GM19467 (cell line): ENCODE data around the gene IL22RA1.

Source experiments
- ATAC-seq: cut with Tn5 transposase; IDR thresholded peaks from one replicate; pipeline ENCODE4 v1.9.1; 2021; ENCODE audit warnings: mild to moderate bottlenecking, moderate library complexity; ENCODE audit not compliant: unreplicated experiment

The IL22RA1 gene

DNA sequence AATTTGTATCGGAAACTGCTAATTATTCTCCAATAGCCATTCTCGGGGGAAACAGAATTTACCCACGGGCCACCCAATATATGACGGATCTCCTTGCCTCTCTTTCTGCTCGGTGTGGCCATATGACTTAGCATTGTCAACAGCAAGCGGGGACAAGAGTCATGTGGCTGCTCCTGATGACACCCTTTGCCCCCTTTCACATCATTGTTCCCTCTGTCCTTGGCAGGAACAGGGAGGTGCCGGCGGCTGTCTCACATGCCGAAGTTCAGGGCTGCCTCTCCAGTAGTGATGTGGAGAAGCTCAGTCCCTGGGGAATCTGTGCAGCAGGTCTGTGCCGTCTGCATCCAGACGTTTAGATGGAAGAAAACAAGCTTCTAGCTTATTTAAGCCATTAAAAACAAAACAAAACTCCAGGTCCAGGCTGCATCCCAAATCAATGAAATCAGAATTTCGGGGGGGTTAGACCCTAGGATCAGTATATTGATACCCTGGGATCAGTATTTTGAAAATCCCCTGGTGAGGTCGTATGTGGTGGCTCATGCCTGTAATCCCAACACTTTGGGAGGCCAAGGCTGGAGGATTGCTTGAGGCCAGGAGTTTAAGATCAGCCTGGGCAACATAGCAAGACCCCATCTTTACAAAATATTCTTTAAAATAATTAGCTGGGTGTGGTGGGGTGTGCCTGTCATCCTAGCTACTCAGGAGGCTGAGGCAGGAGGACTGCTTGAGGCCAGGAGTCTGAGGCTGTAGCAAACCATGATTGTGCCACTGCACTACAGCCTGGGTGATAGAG lies 41.8 kb downstream of the IL22RA1 start:
- no peak for ATAC-seq

DNA sequence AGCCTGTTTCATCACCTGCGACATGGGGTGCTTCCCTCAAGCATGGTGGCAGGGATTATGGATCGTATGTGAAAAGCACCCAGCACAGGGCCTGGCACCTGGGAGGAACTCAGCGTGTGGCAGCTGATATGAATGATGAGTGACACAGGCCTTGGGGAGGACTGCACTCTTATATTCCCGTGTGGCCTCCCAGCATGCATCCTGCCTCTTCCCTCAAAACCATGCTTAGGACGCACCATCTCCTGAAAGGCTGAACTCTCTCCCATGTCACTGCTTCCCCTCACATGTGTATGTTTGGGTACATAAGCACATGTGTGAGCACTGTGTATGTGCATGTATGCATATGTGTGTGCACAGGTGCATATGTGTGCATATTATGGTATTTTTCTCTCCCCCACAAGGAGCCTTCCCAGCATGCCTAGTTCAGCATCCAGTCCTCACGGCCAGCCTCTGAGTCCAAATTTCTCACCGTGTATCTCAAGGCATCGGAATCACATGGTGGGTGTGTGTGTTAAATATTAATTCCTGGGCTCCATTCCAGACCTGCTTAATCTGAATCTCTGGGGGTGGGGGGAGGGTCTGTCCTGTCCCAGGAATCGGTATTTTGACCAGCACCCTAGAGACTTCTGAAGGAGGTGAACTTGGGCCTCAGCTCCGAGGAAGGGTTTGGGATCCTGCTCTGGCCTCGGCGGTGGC lies 43.8 kb downstream of the IL22RA1 start:
- ATAC-seq = no peak

DNA sequence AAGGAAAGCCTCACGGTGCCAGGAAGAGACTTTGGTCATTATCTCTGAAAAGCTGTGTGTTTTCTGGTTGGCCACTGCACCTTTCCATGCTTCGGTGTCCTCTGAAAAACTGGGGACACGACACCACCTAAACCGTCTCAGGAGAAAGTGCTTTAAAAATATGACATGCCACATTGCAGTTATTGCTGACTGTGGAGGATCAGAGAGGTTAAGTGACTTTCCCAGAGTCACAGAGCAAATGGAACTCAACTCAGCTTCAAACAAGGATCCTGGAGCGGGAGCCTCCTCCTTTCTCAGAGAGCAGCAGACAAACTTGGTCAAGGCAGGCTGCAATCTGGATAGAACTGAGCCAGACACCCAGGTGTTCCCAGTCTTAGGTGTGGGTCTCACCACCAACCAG lies 44.8 kb downstream of the IL22RA1 start:
- ATAC-seq = no peak

DNA sequence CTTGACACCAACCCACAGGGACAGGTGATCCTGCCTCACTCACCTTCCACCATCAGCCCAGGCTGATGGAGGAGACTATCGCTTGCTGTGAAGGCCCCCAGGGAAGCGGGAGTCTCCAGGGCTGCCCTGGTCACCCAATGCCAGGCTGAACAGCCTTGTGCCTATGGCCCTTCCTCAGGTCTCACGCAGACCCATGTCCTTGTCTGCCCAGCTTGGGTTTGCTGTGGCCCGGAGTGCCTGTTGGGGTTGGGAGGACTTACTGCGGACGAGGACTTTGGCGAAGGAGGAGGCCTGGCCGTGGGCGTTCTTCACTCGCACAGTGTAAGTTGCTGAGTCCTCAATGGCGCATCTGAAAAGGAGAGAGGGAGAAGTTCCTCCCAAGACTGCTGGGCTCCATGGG lies 45.3 kb downstream of the IL22RA1 start:
- no peak for ATAC-seq

DNA sequence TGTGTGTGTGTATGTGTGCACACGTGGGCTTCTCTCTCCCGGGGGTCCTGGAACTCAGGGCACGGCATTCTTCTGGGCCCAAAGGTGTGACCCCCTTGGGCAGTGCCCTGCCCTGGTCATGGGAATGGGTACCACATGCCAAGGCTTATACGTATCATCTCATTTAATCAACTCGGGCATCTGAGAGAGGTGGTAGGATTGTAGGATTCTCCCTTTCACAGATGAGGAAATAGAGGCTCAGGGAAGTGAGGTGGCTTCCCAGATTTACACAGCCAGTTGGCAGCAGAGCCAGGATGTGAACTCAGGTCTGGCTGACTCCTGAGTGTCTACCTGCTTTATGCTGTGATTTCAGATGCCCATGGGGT lies 46.2 kb downstream of the IL22RA1 start:
- no peak for ATAC-seq

DNA sequence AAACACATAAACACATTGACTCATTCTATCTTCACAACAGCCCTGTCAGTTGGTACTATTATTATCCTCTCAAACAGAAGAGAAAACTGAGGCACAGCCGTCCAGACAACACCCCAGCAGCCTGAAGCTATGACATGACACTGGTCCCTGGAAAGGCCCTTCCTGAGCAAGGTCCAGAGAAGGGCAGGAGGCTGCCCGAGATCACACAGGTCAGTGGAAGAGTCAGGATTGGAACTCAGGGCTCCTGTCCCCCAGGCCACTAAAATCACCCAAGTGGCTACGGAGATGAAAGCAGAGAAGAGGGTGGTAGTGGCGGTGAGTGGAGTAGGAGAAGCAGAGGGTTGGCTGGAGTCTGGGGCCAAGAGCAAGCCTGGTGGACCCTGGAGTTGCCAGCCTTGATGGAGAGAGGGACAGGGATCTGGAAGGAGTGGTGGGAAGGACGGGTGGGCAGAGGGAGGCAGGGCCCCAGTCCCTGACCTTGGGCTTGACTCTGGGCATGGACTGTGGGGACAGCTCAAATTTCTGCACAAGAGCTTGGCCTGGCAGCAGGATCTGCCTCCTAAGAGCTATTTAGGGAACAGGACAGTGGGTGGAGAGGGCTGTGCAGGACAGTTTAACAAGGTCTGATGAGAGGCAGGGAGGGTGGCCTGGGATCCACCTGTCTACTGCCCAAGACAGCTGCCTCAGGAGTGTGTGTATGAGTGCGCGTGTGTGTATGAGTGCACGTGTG lies 46.8 kb downstream of the IL22RA1 start:
- ATAC-seq = no peak

DNA sequence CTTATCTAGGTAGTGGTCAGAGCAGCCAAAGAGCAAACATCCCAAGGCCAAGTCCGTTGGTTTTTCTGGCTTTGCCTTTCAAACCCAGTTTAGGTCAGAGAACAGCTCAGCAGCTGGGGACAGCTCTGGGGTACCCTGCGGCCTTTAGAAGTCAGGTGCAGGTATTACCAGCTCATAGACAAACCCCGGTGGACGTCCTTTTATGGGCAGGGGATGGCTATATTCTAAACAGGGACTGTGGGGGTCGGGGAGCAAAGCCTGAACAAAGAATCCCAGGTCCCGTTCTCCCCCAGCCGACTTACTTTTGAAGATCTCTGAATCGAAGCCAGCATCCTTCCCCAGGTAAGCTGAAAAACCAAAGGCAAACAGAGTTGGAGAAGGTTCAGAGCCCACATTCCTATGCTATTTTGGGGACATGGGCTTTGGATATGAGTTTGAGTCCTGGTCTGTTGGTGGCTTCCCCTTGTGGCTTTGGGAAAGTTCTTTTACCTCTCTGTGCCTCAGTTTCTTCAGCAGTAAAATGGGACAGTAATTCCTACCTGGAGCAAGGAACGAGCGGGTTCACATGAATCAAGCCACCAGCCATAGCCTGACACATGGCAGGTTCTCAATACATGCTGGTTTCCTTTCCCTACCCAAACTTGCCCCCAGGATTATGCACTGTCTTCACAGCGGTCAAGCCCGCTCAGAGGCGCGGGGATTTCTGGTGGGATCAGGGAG lies 47.6 kb downstream of the IL22RA1 start:
- no peak for ATAC-seq

DNA sequence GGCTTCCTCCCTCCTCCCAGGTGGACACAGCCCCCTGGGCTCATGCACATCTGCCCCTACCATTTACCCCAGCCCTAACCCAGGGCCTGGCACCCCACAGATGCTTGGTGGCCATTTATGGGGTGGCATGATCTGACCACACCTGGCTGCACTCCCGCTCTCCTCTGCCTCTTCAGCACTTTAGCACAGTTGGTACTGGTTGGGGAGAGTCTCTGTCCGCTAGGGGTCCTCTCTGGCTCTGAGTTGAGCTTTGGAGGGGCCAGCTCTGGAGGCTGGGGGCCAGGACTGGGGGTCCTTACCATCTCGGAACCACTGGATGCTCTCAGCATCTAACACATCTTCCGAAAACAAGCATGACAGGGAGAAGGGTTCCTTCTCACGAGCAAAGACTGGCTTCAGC lies 48.4 kb downstream of the IL22RA1 start:
- no peak for ATAC-seq

DNA sequence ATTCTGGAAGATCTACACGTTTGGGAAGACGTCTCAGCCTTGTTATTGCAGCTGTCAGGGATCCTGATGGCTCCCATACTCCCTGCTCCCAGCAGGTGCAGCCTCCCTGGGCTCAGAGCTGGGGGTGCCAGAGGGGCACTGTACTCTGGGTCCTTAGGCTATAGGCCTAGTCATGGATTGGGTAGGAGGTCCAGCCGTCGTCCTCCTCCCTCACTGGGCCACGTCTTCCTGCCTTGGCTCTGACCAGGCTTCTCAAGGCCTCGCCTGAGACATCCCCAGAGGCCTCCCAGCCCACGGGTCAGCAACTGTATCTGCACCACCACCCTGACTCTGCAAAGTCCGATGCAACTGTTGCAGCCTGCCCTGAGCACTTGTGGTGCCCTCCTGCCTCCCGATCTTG lies 49.2 kb downstream of the IL22RA1 start:
- no peak for ATAC-seq

DNA sequence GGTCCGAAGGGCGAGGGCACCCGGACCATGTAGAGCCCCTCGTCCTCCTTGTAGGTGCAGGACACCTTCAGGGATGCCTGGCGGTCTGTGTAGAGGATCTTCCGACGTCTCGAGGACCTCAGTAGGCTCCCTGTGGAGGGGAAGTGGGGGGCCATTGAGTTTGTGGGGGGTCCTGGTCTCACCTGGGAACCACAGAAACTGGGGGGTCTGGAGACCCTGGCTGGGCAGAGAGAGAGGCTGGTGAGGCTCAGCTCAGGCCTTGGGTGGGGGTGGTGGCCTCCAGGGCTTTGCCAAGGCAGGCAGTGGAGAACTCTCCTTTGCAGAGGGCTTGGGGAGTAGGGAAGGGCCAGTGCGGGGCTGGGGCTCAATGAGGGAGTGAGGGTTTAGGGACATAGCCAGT lies 50.0 kb downstream of the IL22RA1 start:
- no peak for ATAC-seq

DNA sequence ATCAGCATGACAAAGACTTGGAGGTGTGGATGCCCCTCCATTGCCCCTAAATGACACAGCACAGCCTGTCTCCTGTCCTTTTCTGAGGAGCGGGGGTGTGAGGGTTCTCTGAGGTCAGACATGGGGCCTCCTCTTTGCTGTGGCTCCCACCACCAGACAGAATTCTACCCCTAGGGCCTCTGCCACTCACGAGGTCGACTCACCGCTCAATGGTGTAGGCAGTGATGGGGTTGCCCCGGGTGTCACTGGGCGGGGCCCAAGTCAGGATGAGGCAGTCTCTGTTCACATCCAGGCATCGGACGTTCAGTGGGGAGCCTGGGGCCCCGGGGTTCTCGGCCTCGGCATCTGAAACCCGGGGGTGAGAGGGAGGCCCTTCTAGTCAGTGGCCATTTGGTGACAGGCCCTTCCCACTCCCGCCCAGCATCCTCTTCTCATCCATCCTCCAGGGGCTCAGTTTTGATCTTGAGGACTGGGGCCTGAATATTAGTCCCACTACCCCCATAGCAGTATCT lies 50.9 kb downstream of the IL22RA1 start:
- ATAC-seq = no peak

DNA sequence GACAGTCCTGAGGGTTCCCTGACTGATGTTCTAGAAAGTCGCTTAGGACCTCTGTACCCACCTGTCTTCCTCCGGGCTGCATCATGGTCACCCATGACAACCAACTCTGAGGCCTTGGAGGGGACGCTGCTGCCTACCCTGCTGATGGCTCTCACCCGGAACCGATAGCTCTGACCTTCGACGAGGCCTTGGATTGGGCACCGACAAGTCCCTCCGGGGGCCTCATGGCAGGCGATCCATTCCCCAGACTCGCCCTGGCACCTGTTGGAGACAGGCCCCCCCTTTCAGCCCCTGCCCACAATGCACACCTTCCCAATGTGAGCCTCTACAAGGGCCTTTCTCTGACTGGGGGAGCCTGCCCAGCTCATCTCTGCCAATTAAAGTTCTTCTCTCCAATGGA lies 52.2 kb downstream of the IL22RA1 start:
- no peak for ATAC-seq

DNA sequence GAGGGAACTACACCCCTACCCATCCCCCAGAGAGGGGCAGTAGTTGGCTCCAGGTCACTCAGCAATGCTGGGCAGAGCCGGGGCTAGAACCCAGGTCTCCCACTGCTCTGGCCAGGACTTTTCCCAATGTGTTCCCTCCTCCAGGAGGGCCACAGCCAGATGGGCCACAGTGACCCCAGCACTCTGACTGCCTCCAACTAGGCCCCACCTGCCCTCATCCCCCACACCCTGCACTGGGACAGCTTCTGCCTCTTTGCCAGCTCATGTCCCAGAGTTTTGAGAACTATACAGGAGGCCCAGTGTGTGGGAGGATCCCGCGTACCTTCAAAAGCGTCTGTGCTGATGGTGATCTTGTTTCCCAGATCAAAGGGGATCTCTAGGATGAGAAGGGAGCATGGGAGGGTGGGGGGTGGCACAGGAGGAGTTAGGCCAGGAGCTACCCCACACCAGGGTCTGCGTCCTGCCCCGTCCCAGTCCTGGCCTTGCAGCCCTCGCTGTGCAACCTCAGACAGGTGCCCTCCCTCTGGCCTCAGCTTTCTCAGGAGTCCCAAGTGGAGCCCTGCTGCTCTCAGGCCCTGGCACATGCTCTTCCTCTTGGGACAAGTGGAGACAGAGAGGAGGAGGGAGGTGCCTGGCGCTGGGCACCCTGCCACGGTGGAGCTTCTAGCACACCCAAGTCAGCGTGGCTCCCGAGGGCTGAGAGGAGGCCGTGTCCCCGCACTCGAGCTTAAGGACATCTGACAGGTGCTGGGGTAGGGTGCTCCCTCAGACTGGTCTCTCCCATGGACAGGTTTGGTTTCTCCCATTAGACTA lies 53.0 kb downstream of the IL22RA1 start:
- ATAC-seq = no peak

DNA sequence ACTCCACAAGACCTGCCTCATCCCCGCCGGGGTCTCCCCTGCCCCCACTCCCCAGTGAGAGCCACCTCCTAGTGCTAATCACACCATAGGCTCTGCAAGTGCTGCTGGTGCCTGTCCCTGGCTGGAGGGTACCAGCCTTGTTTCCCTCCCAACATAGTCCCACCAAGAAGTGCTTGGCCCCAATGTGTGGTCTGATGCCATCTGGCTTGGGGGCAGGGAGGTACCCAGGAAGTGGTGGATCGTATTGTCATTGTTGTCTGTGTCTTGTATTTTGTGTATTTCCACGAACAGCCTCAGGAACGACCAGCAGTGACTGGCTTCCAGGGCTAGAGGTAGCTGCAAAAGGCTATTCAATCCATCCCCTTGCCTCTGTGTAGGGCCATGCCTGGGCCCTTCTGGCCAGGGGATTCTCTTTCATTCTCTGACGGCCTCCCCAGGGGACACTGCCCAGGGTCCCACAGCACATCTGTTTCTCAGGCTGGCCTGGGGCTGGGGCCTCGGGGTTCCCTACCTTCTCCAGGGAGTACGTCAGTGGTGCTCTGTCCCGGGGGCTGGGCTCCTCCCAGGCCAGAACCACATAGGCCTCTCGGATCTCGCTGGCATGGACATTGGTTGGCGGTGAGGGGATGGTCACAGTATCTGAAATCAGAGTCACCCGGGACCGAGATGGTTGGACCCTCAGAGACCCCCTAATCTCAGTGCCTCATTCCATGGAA lies 53.8 kb downstream of the IL22RA1 start:
- ATAC-seq = no peak

DNA sequence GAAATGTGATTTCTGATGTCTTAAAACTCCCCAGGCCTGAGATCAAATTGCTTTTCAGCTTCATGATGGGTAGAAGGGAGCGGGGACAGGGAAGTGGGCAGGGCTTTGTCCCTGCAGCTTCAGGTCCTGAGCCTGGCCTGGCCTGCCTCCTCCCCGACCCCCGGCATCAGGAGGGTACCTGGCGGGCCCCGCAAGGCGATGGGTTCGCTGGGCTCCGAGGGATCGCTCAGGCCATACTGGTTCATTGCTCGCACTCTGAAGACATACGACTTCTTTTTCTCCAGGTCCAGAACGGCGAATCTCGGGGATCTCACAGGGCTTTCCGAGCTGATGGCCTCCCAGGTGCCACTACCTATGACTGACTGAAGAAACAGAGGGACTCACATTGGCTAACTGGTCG lies 56.5 kb downstream of the IL22RA1 start:
- ATAC-seq = no peak

DNA sequence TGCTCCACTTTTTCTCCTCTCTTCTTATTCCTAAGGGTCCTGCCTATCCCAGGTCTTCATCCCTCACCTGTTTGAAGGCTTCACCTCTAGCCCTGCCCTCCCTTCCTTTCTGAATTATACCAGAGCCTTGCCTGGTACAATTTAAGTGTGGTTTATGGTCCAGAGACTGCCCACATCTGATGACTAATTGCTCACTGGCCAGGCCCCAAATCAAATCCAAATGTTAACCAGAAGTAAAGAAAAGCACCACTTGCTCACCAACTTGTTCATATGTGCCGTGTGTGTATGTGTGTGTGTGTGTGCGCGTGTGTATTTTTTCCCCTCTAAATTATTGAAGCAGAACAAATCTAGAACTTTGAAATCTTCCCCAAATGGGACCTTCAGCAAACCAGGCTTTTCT lies 57.4 kb downstream of the IL22RA1 start:
- ATAC-seq = no peak

DNA sequence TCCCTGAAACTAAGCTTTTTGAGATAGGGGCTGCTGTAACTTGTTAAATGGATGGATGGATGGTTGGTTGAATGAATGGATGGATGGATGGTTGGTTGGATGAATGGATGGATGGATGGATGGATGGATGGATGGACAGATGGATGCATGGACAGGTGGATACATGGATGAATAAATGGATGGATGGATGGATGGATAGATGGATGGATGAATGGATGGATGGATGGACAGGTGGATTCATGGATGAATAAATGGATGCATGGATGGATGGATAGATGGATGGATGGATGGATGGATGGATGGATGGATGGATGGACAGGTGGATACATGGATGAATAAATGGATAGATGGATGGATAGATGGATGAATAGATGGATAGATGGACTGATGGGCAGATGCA lies 57.9 kb downstream of the IL22RA1 start:
- no peak for ATAC-seq

DNA sequence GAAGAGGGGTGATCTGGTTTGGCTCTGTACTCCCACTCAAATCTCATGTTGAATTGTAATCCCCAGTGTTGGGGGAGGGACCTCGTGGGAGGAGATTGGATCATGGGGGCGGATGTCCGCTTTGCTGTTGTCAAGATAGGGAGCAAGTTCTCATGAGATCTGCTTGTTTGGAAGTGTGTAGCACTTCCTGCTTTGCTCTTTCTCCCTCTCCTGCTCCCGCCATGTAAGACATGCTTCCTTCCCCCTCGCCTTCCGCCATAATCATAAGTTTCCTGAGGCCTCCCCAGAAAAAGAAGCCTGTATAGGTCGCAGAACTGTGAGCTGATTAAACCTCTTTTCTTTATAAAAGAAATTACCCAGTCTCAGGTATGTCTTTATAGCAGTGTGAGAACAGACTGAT lies 58.9 kb downstream of the IL22RA1 start:
- ATAC-seq = no peak

DNA sequence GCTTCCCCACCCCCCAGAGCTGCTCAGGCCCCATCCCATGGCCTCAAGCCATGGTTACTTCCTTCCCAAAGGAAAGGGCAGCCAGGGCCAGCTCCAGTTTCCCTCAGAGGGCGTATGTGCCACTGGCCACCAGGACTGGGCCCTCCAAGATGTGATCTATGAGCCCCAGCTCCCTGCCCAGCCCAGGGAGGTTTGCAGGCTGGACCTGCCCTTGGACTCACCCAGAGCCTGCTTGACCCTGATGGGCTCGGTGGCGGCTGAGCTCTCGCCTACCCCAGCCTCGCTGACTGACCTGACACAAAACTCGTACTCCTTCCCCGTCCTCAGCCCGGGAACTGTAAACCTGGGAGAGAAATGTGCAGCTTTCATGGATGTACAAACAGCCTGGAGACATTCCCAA lies 60.6 kb downstream of the IL22RA1 start:
- no peak for ATAC-seq

DNA sequence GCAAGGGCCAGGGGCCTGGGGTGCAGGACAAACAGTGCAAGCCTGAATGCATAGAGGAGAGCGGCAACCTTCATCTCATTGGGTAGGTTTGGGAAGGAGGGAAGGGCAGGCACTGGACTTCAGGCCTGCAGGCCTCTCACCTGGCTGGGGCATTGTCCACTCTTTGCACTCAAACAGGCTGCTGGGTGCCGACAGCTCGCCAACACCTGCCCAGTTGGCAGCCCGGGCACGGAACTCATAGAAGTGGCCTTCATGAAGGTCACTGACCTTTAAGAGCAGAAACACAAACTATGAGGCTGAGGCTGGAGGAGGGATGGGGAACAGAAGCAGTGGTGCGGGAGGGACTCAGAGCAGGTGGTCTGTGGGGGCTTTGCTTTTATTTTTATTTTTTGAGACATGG lies 61.8 kb downstream of the IL22RA1 start:
- ATAC-seq = no peak
